Suprapubic skin (tissue), 4 donors: ENCODE results near the gene ZNF17.

Source experiments
- POLR2A ChIP-seq, 2 donors: fragments of 450-650 bp; IDR thresholded peaks; one replicate each; pipeline ENCODE4 v1.6.1; 2017; ENCODE audit warnings: antibody characterized with exemption in 2 of 2, mild to moderate bottlenecking in 2 of 2, moderate library complexity in 2 of 2
- POLR2AphosphoS5 ChIP-seq, 3 donors: sonication (generic); formaldehyde crosslinking; IDR thresholded peaks; one replicate each; pipeline ENCODE4 v1.6.1; 2017; ENCODE audit warnings: antibody characterized with exemption in 3 of 3
- TF ChIP-seq, protein P1 (sequence below), 2 donors: fragments of 200-600 bp in 1 of 2; fragments of 450-650 bp in 1 of 2; sonication (generic) in 1 of 2; IDR thresholded peaks; one replicate each; pipeline ENCODE4 v1.5.1; 2016 to 2019; ENCODE audit warnings: antibody characterized with exemption in 2 of 2, mild to moderate bottlenecking in 1 of 2, moderate library complexity in 1 of 2

DNA sequence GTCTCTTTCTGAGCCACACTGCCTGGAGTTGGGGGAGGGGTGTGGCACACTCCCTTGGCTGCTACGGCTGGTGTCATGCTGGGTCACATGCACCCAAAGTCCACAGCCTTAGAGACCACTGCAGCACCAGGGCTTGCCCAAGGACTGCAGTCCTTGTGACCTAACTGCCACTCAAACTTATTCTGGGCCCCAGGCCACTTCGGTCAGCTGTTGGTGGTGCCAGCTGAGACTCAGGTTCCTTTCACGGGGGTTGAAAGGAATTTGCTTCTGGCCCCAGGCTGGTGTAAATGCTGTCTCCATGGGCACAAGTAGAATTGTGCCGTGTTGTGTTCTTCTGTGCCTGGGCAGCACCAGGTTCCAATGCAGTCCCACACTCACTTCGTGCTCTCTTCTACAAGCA is 55.5 kb downstream of the ZNF17 start:
- TF ChIP-seq POLR2AphosphoS5 (IDR thresholded peaks at IDR 0.05) (no peak), POLR2A (IDR thresholded peaks at IDR 0.05) (no peak)
- TF ChIP-seq, protein P1, sequence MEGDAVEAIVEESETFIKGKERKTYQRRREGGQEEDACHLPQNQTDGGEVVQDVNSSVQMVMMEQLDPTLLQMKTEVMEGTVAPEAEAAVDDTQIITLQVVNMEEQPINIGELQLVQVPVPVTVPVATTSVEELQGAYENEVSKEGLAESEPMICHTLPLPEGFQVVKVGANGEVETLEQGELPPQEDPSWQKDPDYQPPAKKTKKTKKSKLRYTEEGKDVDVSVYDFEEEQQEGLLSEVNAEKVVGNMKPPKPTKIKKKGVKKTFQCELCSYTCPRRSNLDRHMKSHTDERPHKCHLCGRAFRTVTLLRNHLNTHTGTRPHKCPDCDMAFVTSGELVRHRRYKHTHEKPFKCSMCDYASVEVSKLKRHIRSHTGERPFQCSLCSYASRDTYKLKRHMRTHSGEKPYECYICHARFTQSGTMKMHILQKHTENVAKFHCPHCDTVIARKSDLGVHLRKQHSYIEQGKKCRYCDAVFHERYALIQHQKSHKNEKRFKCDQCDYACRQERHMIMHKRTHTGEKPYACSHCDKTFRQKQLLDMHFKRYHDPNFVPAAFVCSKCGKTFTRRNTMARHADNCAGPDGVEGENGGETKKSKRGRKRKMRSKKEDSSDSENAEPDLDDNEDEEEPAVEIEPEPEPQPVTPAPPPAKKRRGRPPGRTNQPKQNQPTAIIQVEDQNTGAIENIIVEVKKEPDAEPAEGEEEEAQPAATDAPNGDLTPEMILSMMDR (IDR thresholded peaks at IDR 0.05) = no peak
